HEK293T (cell line): ENCODE results near the gene TLR6.

ENCODE experiments used
- BHLHE40 ChIP-seq: fragments of 450-650 bp; IDR thresholded peaks from 2 replicates; pipeline ENCODE4 v1.6.1; 2016; ENCODE audit warnings: mild to moderate bottlenecking, moderate library complexity, borderline replicate concordance
- CTBP1 ChIP-seq: fragments of 450-650 bp; IDR thresholded peaks from 2 replicates; pipeline ENCODE4 v1.6.1; 2016; ENCODE audit warnings: borderline replicate concordance
- FOXA1 ChIP-seq: fragments of 450-650 bp; IDR thresholded peaks from 2 replicates; pipeline ENCODE4 v1.6.1; 2016; ENCODE audit warnings: mild to moderate bottlenecking
- FOXM1 ChIP-seq: fragments of 450-650 bp; IDR thresholded peaks from 2 replicates; pipeline ENCODE4 v1.6.1; 2017; ENCODE audit warnings: mild to moderate bottlenecking, borderline replicate concordance
- SUZ12 ChIP-seq: fragments of 450-650 bp; IDR thresholded peaks from 2 replicates; pipeline ENCODE4 v1.6.1; 2016; ENCODE audit warnings: mild to moderate bottlenecking
- TF ChIP-seq, protein P1 (sequence below): fragments of 450-650 bp; IDR thresholded peaks from 2 replicates; pipeline ENCODE4 v1.6.1; 2016

- TF ChIP-seq CTBP1 (no peak), FOXA1 (no peak), FOXM1 (no peak), BHLHE40 (no peak), SUZ12 (no peak)
- TF ChIP-seq, protein P1, sequence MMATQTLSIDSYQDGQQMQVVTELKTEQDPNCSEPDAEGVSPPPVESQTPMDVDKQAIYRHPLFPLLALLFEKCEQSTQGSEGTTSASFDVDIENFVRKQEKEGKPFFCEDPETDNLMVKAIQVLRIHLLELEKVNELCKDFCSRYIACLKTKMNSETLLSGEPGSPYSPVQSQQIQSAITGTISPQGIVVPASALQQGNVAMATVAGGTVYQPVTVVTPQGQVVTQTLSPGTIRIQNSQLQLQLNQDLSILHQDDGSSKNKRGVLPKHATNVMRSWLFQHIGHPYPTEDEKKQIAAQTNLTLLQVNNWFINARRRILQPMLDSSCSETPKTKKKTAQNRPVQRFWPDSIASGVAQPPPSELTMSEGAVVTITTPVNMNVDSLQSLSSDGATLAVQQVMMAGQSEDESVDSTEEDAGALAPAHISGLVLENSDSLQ, result no peak
Observed at GRCh38 chr4:38788317-38788716, 68.3 kb downstream of the TLR6 start.
